Panc1 (cell line): ENCODE data around the gene ADGRL3. TPM values are rescaled to one million over a fixed set of nuclear protein-coding genes. Genes with fewer than 3 reads are reported as not detected.

Experiments used
- ATAC-seq: fragments of 200-7000 bp; cut with Tn5 transposase; 2 replicates; pipeline ENCODE4 v1.9.1; 2020; ENCODE audit warnings: mild to moderate bottlenecking, moderate library complexity
- BruUV-seq: library from RNA; stranded (reverse); fragments of 400-500 nt; replicated peaks from 2 replicates; lab custom pipeline; 2021; lab: Mats Ljungman, UMichigan
- CTCF ChIA-PET: fragments of 300-600 bp; sonication (Branson Sonifier 250); formaldehyde crosslinking; loops from one replicate; lab custom pipeline; 2022; ENCODE audit warnings: antibody characterized with exemption; lab: Charles Lee
- POLR2A ChIA-PET: fragments of 300-600 bp; sonication (Branson Sonifier 250); formaldehyde crosslinking; loops from one replicate; lab custom pipeline; 2022; ENCODE audit warnings: antibody characterized with exemption; lab: Charles Lee
- DNase-seq: peaks from one replicate; pipeline ENCODE4 v3.0.0-alpha.2; 2010; ENCODE audit warnings: low read depth, low spot score
- H3K27ac ChIP-seq: 2 replicates; pipeline ENCODE4 v1.5.1; 2011; ENCODE audit warnings: mild to moderate bottlenecking, low read length, inconsistent platforms
- H3K27me3 ChIP-seq: fragments of 200-500 bp; sonication (Bioruptor generic); 2 replicates; pipeline ENCODE4 v1.6.0; 2014; ENCODE audit warnings: low read length, inconsistent platforms; ENCODE audit not compliant: control insufficient read depth, insufficient read depth
- H3K36me3 ChIP-seq: fragments of 200-500 bp; sonication (Bioruptor generic); 2 replicates; pipeline ENCODE4 v1.5.1; 2014; ENCODE audit warnings: inconsistent platforms, mild to moderate bottlenecking, low read length, moderate library complexity; ENCODE audit not compliant: control insufficient read depth, insufficient read depth
- H3K4me1 ChIP-seq: 2 replicates; pipeline ENCODE4 v1.5.1; 2011; ENCODE audit warnings: inconsistent platforms, mild to moderate bottlenecking, low read length, moderate library complexity; ENCODE audit not compliant: control insufficient read depth, insufficient read depth
- H3K4me3 ChIP-seq, 2 experiments: 2 replicates each; pipeline ENCODE4 v1.5.1; 2011 to 2012; ENCODE audit warnings: low read depth in 2 of 2, low read length in 2 of 2, mild to moderate bottlenecking in 2 of 2, inconsistent platforms in 1 of 2, moderate library complexity in 1 of 2
- H3K9me3 ChIP-seq: fragments of 200-500 bp; sonication (Bioruptor generic); 2 replicates; pipeline ENCODE4 v1.5.1; 2014; ENCODE audit warnings: low read depth, mild to moderate bottlenecking, inconsistent platforms, low read length, moderate library complexity; ENCODE audit not compliant: control insufficient read depth, insufficient read depth
- CTCF ChIP-seq: fragments of 450-650 bp; IDR thresholded peaks from 2 replicates; pipeline ENCODE4 v1.5.1; 2017; ENCODE audit warnings: mild to moderate bottlenecking
- POLR2AphosphoS5 ChIP-seq: IDR thresholded peaks from 2 replicates; pipeline ENCODE4 v1.6.1; 2012; ENCODE audit warnings: mild to moderate bottlenecking, low read depth, low read length, moderate library complexity
- REST ChIP-seq, 2 experiments: IDR thresholded peaks; 2 replicates each; pipeline ENCODE4 v1.6.1; 2011 to 2012; ENCODE audit warnings: low read depth in 2 of 2, control low read depth in 1 of 2, low read length in 1 of 2, mild to moderate bottlenecking in 1 of 2, moderate library complexity in 1 of 2; ENCODE audit not compliant: insufficient read depth in 1 of 2
- SIN3A ChIP-seq: IDR thresholded peaks from 2 replicates; pipeline ENCODE4 v1.6.1; 2012; ENCODE audit warnings: low read depth, mild to moderate bottlenecking, low read length, moderate library complexity, borderline replicate concordance; ENCODE audit not compliant: insufficient read depth
- TCF7L2 ChIP-seq: IDR thresholded peaks from 2 replicates; pipeline ENCODE4 v1.6.1; 2011; ENCODE audit warnings: mild to moderate bottlenecking, low read depth, low read length, inconsistent platforms
- in situ Hi-C: cut with HindIII; loops from 2 replicates; pipeline ENCODE4 v1.10.0; 2016; ENCODE audit warnings: low sequenced_read_pairs, low pct_unique_long_range_greater_than_20kb
- intact Hi-C: fragments of 100-400 bp; cut with micrococcal nuclease; formaldehyde crosslinking; loops from one replicate; pipeline ENCODE4 v1.10.0; 2022; ENCODE audit not compliant: unreplicated experiment
- total RNA-seq: library from RNA; stranded (reverse); gene quantifications from one replicate; pipeline ENCODE4 v1.2.1, GENCODE V29; 2021; ENCODE audit not compliant: unreplicated experiment

The ADGRL3 gene
- total RNA-seq, 1 experiment from 2014 or later: 0.23 TPM

- Histone ChIP-seq H3K36me3 (no peaks in the 10 kb centered on the region), H3K27me3 (no peaks in the 10 kb centered on the region), H3K4me3 (no peak overlapping the region), H3K27ac (no peak overlapping the region), H3K4me1 (no peaks in the 10 kb centered on the region), H3K9me3 (no peaks in the 10 kb centered on the region)
- ChIA-PET CTCF (no interaction called here), POLR2A (no interaction called here)
- DNase-seq: no peak
- BruUV-seq: no TSS peak
- no peak for ATAC-seq
- intact Hi-C loops: no loop called here
- in situ Hi-C loops: no loop called here
- TF ChIP-seq TCF7L2 (no peak), POLR2AphosphoS5 (no peak), SIN3A (no peak)
These were observed 456.9 kb downstream of the ADGRL3 start for GRCh38 chr4:61657016-61657415.

GRCh38 chr4:61661960-61662359, 461.8 kb downstream of the ADGRL3 start:
- ATAC-seq: no peak
- intact Hi-C loops (no loop called here), in situ Hi-C loops (no loop called here)
- no TSS peak for BruUV-seq
- Histone ChIP-seq H3K27ac (no peak overlapping the region), H3K27me3 (no peaks in the 10 kb centered on the region), H3K36me3 (no peaks in the 10 kb centered on the region), H3K9me3 (no peaks in the 10 kb centered on the region), H3K4me1 (no peaks in the 10 kb centered on the region), H3K4me3 (no peak overlapping the region)
- no peak for DNase-seq
- TF ChIP-seq CTCF (no peak), TCF7L2 (no peak), REST (IDR thresholded peaks at IDR 0.05; ENCODE audit: insufficient read depth in 1 of 2, low read depth in 2 of 2, low read length in 1 of 2) (no peak), POLR2AphosphoS5 (no peak), SIN3A (no peak)
- CTCF ChIA-PET: no interaction called here
- POLR2A ChIA-PET: no interaction called here

- POLR2A ChIA-PET: no interaction called here
- intact Hi-C loops: no loop called here
These were observed 462.2 kb downstream of the ADGRL3 start for GRCh38 chr4:61662362-61662761.

More at GRCh38 chr4:61662362-61662761, 462.2 kb downstream of the ADGRL3 start:
- TF ChIP-seq REST (IDR thresholded peaks at IDR 0.05; ENCODE audit: insufficient read depth in 1 of 2, low read depth in 2 of 2, low read length in 1 of 2): no peak
- Histone ChIP-seq H3K4me1 (no peaks in the 10 kb centered on the region), H3K9me3 (no peaks in the 10 kb centered on the region), H3K27me3 (no peaks in the 10 kb centered on the region), H3K36me3 (no peaks in the 10 kb centered on the region), H3K27ac (no peak overlapping the region), H3K4me3 (no peak overlapping the region)
- no TSS peak for BruUV-seq
- ATAC-seq (no peak), DNase-seq (no peak)
- in situ Hi-C loops: no loop called here
- CTCF ChIA-PET: no interaction called here
